Stimulated activated CD8-positive, alpha-beta memory T cell treated with anti-CD3 and anti-CD28 coated beads, Interleukin-12 subunit alpha, Interleukin-12 subunit beta, amount 100 ng/mL, for 24 hours (primary cell): ENCODE measurements around the gene GAK.

Source experiments
- DNase-seq: peaks from one replicate; pipeline ENCODE4 v3.0.0-alpha.2; 2020; ENCODE audit errors: extremely low read depth

The GAK gene

DNA sequence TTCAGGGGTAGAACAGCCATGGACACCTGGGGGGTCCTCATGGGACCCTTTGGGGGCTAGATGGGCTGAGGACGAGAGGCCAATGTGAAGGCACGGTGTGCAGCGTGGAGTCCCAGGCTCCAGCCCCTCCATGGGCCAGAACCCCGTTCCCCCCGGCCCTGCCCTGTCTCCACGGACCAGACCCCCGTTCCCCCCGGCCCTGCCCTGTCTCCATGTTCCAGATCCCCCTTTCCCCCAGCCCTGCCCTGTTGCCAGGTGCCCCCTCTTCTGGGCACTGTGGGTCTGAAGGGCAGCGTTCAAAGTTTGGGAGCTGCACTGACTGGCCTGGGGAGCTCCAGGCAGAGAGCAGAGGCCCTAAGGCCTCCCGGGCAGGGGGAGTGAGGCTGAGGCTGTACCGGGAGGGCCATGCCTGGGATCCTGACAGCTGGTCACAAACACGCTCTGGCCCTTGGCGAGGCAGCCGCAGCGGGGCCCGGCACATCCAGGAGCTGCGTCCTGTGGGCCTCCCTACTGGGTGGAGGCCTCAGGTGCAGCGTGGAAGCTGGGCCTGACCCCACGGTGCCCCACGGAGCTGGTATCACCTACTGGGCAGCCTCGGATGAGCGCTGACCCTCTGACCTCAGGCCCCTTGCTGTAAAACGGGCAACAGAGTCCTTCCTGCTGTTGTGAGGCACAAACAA, 32.4 kb upstream of the GAK start:
- no peak for DNase-seq

DNA sequence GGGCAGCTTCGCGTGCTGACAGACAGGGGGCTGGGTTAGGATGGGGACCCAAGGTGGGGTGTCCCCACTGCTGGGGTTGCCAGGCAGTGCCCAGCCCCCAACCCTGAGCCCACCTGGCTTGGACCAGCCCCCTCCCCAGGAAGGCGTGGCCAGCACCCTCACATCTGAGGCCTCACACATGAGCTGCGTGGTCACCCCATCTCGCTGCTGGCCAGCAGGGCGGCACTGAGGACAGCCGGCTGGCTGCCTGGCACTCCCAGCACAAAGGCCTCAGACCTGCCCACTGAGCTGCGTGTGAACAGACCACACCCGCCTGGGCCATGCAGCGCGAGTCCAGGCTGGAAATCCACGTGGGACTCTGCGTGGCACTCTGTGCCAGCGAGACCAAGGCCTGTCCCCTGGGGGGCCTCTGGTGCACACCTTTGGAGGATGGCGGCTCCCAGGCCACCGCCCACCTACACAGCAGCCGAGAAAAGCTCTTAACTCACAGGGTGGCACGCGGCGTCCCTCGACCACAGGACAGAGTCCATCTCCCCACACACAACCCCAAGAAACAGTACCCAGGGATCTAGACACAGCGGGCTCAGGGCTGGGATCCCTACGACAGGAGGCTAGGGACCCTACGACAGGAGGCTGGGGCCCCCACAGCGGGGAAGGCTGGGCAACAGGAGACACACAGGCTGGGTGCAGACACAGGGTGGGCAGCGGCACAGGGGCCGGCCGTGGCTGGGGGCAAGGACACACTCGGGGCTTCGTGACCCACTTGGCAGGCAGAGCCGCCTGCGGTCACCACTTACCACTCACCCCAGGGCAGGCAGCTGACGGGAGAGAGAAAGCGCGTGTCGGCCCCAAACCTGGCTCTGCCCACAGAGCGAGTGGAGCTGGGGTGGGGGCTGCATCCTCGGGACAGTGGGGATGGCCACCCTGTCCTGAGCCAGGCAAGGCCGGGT, 31.4 kb upstream of the GAK start:
- DNase-seq = no peak

DNA sequence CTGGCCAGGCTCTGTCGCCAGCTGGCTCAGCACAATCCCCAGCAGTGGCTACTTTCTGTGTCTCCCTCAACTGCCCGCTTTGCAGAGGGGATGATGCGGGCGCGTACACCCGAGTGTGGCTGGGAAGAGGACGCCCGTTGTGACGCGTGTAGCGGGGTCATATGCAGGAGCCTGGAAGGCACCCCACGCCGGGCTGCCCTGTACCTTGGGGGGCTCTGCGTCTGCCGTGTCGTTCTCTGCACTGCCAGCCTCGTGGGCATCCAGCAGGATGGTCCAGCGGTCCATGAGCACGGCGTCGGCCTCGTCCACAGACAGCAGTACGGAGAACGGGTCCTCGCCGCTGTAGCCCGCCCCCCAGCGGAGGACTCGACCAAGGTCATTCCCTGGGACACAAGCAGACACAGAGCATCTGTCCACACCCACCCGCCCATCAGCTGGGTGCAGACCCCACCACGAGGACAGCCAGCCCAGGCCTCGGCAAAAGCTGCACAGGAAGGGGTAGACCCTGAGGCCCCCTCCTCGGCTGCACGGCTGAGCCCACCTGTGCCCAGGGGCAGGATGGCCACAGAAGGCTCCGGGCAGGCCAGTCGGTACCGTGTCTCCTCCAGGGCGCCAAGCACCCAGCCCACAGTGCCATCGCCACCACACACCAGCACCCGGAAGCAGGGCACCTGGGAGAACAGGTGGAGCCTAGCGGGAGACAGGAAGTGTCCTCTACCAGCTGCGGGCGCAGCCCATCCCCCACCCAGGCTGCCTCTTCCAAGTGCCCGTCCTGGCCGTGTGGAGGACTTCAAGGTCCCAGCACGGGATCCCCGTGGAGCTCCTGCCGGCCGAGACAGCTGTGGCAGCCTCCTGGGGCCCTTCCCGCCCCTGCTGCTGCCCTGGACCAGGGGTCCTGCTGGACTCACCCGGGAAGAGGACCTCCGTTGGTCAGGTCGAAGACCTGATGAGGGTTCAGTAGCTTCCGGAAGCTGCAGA, 30.4 kb upstream of the GAK start:
- no peak for DNase-seq

DNA sequence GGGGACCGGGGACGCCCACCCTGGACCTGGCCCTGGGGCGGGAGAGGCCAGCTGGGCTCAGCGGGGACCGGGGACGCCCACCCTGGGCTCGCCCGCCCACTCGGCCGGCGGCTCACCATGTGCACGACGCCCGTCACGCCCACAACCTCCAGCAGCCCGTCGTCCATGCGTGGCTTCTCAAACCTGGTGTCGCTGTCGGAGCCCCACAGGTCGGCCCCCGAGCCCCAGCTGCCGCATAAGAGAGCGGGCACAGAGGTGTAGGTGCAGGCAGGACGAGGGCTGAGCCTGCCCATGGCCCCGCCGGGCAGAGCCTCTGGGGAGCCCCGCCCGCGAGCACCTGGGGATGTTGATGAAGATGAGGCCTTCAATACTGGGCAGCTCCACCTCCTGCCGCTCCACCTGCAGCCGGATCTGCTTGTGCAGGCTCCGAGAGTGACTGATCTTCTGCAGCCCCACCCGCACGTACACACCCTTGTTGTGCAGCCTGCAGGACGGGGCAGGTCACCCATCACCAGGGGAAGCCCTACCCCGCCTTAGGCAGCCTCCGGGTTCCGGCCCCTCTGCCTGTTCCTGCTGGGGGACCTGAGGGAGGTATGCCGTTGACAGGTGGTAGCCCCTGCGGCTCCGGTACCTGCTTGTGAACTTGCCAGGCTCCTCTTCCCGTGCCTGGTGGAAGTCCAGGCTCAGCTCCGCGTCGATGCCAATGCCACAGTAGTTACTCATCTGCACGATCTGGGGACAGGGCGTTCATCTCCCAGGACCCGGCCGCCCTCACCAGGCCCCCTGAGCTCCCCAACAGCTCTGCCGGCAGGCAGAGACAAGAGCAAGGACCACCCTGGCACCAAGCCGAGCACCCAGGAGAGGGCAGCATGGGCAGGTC, 29.5 kb upstream of the GAK start:
- no peak for DNase-seq

DNA sequence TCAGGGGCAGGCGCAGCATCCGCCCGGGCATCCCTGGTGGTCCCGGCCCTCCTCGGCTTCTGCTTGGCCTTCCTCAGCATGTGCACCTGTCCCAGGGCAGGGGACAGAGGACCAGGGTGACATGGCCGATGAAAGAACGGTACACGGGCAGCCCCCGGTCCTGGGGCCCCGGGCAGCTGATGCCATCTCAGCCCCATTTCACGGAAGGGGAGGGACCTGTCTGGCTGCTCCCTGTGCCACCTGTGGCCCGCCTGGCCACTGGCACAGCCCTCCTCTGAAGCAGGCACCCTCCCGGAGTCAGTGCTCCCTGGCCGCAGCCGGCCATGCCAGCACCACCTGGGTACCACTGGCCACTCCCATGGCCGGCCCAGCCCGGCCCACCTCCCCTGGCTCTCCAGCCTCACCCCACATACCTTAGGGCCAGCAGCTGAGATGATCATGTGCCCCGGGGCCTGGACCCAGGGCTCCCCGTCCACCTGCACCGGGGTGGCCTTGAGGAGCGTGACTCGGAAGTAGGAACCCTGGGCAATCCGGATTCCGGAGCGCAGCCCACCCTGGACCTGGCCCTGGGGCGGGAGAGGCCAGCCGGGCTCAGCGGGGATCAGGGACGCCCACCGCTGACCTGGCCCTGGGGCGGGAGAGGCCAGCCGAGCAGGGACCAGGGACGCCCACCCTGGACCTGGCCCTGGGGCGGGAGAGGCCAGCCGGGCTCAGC, 28.7 kb upstream of the GAK start:
- no peak for DNase-seq

DNA sequence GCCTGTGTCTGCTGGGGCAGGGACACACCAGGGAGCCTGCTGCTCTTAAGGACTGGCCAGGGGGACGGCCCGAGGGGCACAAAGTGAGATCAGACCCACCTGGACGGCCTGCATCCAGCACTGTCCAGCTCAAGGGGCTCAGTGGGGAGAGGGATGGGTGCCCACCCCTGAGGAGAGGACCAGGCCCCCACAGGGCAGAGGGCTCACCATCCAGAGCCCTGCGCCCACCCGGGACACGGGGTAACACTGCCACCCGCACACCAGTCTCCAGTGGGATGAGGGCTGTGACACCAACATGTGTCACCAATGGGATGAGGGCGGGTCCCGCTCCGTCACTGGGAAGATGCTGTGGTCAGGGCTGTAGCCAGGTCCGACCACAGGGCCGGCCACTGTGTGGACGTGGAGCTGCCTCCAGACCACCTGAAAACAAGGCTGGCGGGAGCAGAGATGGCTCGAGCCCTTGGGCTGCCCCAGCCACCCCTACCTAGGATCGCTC, 28.1 kb upstream of the GAK start:
- no peak for DNase-seq

DNA sequence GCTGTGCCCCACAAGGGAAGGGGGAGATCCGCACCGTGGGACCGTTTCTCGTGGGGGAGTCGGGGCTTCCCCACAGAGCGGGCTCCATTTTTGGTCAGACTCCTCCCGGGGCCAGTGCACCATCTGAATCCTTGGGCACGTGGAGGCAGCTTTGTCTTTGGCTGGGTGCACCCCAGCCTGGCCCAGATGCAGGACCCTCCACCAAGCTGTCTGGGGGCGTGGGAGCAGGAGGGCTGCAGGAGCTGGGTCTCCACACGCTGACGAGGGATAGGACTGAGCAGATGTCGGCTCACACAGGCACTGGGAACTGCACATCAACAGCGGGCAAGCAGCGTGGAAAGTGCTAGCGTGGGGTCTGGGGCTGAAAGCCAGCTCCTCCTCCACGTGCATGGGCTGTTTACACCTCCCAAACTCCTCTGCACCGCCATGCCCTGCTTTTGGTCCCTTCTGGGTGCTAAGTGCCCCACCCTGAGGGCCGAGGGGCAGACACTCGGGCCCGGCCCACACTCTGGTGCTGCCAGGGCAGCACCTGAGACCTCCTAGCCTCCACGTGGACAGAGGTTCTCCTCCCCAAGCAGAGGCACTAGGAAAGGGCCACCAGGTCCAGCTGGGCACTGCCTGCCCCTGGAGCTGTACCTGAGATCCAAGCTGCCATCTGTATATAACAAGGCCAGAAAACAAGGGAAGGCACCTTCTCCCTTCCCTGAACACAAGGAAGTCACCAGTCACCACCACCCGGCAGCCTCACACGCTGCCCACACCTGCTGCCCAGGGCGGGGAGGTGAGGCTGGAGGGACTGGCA, 27.4 kb upstream of the GAK start:
- DNase-seq = no peak

DNA sequence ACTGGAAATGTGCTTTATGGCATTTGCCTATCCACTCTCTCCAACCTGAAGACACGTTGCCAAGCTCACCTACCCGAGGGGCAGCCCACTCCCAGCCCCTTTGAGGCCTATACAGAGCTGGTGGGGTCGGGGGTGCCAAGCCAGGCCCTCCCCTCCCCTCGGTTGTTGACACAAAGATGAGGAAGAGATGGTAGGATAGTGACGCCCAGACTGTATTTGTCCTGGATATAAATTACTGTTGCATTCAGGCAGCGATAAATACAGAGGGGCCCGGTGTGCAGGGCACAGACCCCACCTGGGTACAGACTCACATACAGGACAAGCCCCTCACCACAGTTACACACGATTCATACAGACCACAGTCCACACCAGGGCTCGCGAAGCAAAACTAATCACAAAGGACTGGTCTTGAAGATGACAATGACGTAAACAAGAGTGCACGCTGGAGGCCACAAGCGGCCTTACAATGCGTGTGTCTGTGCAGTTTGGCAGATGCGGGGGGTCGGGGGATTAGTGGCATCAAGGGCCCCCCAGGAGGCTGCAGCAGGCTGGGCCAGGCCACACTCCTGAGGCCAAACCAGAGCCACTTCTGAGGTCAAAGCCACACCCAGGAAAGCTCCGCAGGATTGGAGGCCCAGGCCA, 26.7 kb upstream of the GAK start:
- no peak for DNase-seq

DNA sequence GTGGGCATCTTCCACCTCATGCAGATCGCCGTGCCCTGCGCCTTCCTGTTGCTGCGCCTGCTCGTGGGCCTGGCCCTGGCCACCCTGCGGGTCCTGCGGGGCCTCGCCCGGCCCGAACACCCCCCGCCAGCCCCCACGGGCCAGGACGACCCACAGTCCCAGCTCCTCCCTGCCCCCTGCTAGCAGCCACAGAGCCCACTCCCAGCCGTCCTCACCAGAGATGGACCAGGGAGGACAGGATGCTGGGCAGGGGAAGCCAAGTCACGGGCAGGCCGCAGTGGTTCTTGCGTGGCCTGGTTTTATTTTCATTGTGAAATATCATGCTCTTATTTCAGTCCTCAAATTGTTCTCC, 26.2 kb upstream of the GAK start:
- DNase-seq = no peak

DNA sequence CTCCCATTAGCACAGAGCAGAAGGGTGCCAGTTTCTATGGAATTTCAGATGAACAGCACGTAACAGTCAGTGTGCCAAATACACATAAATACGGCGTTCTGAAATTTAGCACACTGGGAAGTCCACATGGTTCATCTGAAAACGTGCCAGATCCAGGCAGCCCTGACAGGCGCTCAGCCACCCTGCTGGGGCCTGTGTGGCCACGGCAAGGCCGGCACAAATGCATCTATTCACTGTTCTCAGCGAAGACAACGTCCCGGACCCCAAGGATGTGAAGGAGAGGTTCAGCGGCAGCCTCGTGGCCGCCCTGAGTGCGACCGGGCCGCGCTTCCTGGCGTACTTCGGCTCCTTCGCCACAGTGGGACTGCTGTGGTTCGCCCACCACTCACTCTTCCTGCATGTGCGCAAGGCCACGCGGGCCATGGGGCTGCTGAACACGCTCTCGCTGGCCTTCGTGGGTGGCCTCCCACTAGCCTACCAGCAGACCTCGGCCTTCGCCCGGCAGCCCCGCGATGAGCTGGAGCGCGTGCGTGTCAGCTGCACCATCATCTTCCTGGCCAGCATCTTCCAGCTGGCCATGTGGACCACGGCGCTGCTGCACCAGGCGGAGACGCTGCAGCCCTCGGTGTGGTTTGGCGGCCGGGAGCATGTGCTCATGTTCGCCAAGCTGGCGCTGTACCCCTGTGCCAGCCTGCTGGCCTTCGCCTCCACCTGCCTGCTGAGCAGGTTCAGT, 25.6 kb upstream of the GAK start:
- no peak for DNase-seq

DNA sequence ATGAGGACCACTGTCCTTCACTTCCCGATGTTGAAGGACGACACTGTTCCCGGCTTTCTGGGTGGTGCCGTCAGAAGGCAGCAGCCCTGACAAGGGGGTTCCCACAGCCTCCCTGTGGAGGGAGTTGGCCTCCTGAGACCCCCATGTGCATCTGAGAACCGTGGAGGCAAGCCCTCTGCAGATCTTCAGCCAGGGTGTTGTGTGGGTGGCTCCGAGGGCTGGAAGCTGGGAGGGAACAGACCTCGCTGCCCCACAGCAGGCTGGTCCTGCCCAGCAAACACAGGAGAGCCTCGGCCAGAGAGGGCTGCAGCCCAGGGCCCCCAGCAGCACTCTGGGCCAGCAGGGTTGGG, 25.1 kb upstream of the GAK start:
- no peak for DNase-seq

DNA sequence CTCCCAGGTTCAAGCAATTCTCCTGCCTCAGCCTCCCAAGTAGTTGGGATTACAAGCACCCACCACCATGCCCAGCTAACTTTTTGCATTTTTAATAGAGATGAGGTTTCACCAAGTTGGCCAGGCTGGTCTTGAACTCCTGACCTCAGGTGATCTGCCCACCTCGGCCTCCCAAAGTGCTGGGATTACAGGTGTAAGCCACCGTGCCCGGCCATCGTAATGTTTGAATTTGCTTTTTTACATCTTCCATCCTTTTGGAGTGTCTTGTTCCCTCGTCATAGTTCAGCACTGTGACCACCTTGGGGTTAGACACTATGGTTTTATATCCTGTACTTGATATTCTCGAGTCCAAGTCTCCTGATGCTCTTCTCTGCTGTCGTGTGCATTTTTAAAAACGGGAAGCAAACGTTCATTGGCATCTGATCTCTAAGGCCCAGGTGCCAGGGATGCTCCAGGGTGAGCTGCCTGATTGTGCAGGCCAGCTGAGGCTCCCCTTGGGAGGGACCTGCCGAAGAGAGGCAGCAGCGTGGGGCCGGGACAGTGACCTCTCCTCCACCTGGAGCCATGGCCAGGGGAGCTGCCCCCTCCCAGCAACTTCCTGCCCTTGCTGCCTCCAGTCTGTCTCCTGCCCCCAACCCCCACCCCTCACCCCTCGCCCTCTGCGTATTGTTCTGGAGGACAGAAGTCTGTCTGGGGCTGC, 24.6 kb upstream of the GAK start:
- no peak for DNase-seq

DNA sequence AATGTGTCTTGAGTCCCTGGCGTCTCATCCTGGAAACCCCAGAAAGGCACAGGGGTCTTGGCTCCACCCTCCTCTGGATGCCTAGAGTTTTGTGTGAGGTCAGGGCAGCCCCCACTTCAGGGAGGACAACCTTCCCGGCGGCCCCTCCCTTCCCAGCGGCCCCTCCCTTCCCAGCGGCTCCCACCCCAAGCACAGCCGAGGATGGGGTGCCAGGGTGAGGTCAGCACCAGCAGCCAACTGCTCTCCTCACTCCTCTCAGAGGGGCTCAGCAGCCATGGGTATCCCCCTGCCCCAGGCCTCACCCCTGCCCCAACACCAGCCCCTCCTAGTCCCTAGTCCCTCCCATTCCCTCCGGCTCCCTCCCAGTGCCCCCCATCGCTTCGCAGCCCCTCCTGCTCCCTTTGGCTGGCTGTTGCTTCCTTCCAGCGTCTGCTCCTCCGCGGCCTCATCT, 23.8 kb upstream of the GAK start:
- no peak for DNase-seq

DNA sequence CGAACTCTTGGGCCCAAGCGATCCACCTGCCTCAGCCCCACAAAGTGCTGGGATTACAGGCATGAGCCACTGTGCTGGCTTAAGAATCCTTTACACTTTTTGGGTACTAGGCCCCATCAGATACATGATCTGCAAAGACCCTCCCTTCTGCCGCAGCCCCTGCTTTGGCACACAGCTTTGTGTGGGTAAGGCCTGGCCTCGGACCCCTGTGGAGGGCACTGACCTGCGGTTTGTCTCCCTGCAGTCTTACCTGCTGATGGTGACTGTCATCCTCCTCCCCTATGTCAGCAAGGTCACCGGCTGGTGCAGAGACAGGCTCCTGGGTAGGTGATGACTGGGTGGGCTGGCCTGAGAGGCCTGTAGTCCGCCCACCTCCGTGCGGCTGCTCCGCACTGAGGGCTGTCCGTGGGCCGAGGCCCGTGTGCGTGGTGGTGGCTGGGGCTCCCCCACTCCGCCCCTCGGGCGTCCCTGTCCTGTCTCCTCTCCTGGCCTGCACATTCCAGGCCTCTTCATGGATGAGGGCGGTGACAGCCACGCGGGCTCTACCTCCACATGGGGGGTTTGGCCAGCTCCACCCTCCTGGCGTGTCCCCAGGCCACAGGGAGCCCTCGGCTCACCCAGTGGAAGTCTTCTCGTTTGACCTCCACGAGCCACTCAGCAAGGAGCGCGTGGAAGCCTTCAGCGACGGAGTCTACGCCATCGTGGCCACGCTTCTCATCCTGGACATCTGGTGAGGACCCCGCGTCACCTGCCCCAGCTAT, 23.2 kb upstream of the GAK start:
- no peak for DNase-seq

DNA sequence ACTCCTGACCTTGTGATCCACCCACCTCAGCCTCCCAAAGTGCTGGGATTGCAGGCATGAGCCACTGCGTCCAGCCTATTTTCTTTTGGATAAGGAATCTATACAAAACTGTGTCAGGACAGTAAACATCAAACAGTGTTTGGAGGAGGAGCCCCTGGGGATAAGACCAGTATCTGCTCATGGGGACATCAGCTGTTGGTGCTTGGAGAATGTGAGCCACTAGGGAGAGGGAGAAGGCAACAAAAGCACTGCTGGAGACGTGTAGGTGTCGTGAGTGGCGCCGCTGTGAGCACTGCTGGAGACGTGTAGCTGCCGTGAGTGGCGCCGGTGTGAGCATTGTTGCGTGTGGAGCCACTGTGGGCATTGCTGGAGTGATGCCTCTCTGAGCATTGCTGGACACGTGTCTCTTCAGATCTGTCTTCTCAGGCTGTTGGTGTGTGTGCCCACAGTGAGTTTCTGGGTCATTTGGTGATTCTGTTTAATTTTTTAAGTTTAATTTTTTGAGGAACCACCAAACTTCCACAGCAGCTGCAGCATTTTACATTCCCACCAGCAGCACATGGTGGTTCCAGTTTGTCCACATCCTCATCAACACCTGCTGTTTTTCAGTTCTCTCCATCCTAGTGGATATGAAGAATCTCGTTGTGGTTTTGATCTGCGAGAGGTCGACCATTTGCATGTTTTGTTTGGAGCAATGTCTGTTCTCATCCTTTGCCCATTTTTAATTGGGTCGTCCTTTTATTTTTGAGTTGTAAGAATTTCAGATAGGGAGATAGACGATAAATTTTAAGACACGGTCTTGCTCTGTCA, 22.3 kb upstream of the GAK start:
- DNase-seq = no peak

DNA sequence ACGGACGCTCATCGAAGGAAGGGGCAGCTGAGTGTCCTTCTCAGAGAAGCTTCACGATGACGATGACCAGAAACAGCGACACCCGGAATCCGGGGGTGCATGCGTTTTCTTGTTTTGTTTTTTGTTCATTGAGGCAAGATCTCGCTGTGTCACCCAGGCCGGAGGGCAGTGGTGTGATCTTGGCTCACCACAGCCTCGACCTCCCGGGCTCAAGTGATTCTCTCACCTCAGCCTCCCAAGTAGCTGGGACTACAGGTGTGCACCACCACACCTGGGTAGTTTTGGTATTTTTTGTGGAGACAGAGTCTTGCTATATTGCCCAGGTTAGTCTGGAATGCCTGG, 21.4 kb upstream of the GAK start:
- DNase-seq = no peak
